ENCODE measurements around the gene ATM. TPM values are rescaled to one million over a fixed set of nuclear protein-coding genes. Genes with fewer than 3 reads are reported as not detected.
"Not testable (repeated sequence)": the region's sequence is repeated elsewhere in the genome, so short reads cannot be mapped to it uniquely, and the experiment has no call there.

ATM gene
- total RNA-seq, 1 donor = 94.4 TPM

DNA sequence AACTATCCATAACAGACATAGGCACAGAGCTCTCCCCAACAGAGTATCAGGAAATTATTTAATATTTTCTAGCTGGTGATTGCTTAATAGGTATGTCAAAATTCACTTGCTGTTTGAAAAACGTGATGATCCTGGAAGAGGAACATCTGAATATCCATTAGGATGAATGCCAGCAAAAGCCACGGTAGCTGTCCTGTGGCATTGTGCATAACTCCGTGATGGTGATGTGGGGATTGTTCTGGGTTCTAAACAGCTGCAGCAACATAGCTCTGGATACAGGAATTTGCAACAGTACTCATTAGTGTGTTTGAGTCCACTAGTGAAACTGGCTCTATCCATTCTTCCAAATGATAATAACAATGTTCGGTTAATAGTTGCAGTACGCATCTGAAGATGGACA, 165.7 kb downstream of the ATM start:
- H3K4me3 ChIP-seq (ENCODE audit: low read depth, low read length) = no peak overlapping the region
- no peak for DNase-seq (ENCODE audit: low read depth)
- TF ChIP-seq, protein P1, sequence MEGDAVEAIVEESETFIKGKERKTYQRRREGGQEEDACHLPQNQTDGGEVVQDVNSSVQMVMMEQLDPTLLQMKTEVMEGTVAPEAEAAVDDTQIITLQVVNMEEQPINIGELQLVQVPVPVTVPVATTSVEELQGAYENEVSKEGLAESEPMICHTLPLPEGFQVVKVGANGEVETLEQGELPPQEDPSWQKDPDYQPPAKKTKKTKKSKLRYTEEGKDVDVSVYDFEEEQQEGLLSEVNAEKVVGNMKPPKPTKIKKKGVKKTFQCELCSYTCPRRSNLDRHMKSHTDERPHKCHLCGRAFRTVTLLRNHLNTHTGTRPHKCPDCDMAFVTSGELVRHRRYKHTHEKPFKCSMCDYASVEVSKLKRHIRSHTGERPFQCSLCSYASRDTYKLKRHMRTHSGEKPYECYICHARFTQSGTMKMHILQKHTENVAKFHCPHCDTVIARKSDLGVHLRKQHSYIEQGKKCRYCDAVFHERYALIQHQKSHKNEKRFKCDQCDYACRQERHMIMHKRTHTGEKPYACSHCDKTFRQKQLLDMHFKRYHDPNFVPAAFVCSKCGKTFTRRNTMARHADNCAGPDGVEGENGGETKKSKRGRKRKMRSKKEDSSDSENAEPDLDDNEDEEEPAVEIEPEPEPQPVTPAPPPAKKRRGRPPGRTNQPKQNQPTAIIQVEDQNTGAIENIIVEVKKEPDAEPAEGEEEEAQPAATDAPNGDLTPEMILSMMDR (IDR thresholded peaks at IDR 0.05; ENCODE audit: insufficient read depth, low read length) = no peak

DNA sequence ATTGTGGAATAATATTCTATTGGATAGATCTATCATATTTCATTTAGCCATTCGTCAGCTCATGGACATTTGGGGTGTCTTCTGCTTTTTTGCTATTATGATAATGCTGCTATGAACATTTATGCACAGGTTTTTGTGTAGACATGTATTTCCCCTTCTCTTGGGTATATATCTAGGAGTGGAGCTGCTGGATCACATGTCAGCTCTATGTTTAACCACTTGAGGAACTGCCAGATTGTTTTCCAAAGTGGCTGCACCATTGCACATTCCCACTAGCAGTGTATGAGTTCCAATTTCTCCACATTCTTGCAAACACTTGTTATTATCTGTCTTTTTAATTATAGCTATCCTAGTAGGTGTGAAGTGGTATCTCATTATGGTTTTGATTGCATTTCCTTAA, 169.5 kb downstream of the ATM start:
- no peak overlapping the region for H3K4me3 ChIP-seq (ENCODE audit: low read depth, low read length)
- DNase-seq (ENCODE audit: low read depth) = no peak
- TF ChIP-seq, protein P1 (IDR thresholded peaks at IDR 0.05; ENCODE audit: insufficient read depth, low read length) = no peak

DNA sequence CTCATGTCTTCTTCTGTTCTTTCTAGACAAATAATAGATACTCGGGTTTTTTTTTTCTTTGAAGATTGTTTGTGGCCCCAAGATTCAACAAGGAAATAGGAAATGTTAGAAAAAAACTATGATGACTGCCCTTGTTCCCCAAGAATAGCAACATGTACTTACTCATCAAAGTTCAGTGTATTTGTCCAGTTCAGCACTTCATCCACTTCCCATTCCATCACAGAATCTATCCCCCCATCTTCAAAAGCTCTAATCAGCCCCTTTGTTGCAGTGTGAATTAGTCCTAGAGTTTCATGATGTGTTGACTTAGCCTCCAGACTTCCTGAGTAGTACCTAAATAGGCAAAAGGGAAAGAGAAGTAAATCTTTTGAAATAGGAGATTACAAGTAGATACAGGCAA, 170.2 kb downstream of the ATM start:
- no peak for DNase-seq (ENCODE audit: low read depth)
- no peak overlapping the region for H3K4me3 ChIP-seq (ENCODE audit: low read depth, low read length)
- TF ChIP-seq, protein P1 (IDR thresholded peaks at IDR 0.05; ENCODE audit: insufficient read depth, low read length) = no peak

DNA sequence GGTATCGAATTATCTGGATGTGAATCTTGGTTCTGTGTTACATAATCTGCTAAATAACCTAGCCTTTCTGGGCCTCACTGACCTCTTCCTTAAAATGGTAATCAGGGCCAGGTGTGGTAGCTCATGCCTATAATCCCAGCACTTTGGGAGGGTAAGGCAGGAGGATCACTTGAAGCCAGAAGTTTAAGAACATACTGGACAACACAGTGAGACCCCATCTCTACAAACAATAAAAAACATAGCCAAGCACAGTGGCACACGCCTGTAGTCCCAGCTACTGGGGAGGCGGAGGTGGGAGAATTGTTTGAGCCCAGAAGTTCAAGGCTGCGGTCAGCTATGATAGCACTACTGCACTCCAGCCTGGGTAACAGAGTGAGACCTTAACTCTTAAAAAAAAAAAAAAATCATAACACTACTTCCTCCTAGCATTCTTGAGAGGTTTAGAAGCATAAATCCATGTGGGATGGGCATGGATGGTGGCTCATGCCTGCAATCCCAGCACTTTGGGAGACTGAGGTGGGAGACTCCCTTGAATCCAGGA, 171.9 kb downstream of the ATM start:
- H3K4me3 ChIP-seq (ENCODE audit: low read depth, low read length) = no peak overlapping the region
- TF ChIP-seq, protein P1 (IDR thresholded peaks at IDR 0.05; ENCODE audit: insufficient read depth, low read length) = no peak
- no peak for DNase-seq (ENCODE audit: low read depth)

DNA sequence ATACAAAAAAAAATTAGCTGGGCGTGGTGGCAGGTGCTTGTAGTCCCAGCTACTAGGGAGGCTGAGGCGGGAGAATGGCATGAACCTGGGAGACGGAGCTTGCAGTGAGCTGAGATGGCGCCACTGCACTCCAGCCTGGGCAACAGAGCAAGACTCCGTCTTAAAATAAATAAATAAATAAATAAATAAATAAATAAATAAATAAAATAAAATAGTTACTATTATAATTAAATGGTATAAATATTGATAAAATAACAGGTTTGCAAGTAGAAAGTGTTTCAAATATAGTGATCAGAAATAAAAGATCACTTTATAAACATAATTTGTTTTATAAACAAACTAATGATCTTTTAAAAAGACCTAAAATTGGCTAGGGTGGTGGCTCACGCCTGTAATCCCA, 173.8 kb downstream of the ATM start:
- DNase-seq (ENCODE audit: low read depth); H3K4me3 ChIP-seq (ENCODE audit: low read depth, low read length): not testable (repeated sequence)

DNA sequence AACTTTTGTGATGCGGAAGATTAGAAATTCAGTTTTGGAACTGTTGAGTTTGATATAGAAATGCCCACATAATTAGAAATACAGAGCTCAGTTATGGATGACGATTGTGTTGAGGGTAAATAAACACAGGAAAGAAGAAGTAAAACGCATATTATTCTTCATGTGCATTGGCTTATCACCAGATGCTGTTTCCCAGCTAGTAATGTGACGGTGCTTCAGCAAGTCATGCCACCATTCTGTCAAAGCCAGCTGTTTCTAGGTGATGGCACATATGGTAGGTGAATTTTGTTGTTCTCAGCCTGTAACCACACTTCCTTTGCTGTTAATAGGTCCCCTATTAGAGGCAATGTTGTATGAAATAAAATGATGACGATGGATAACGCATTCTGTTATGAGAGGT, 175.6 kb downstream of the ATM start:
- TF ChIP-seq, protein P1 (IDR thresholded peaks at IDR 0.05; ENCODE audit: insufficient read depth, low read length) = no peak

DNA sequence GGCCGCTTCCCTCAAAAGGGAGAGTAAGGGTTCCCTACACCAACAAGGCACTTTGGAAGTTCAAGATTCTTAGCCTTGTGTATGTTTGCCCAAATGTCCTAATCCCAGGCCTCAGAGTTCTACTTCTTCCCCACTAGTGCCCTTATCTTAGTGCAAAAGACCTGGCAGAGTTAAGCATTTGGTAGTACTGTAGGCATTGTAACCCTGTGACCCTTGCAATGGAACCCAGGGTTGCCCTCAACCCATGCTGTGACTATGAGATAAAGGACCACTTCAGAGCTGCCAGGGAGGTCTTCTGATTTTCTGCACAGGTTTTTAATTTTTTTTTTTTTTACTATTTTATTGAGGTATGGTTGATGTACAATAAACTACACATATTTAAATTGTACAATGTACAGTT, 179.4 kb downstream of the ATM start:
- DNase-seq (ENCODE audit: low read depth) = no peak
- TF ChIP-seq, protein P1 (IDR thresholded peaks at IDR 0.05; ENCODE audit: insufficient read depth, low read length) = no peak
- H3K4me3 ChIP-seq (ENCODE audit: low read depth, low read length) = no peak overlapping the region

More for the DNA sequence above, 175.6 kb downstream of the ATM start:
- no peak for DNase-seq (ENCODE audit: low read depth)
- H3K4me3 ChIP-seq (ENCODE audit: low read depth, low read length) = no peak overlapping the region
